GM19239 (cell line): ENCODE data around the gene STAG3.
A peak's percentile ranks its signal among the peaks of the same experiment; 100 is the strongest.
"Not testable (repeated sequence)": the region's sequence is repeated elsewhere in the genome, so short reads cannot be mapped to it uniquely, and the experiment has no call there.

Experiments used
- DNase-seq: peaks from one replicate; pipeline ENCODE4 v3.0.0; 2011; ENCODE audit warnings: low spot score; ENCODE audit not compliant: insufficient read length
- FAIRE-seq: peaks from 2 replicates; lab custom pipeline; 2011; peaks lifted over from hg19 to GRCh38; lab: Jason Lieb, UNC

The STAG3 gene

GRCh38 chr7:100177045-100178001, at the start of gene STAG3, which contains the start of gene GPC2:
Gene STAG3, plus strand, starts transcription at chr7:100177918. Its CDS starts 2,639 bp downstream, at chr7:100180557.
Gene GPC2, minus strand, starts transcription at chr7:100177381. Its CDS starts 182 bp downstream, at chr7:100177199.
- FAIRE-seq (peak; percentile 90), DNase-seq (peak; percentile 94)

- DNase-seq (no peak), FAIRE-seq (no peak)
These were observed 49.1 kb upstream of the STAG3 start for GRCh38 chr7:100128637-100128963.

- FAIRE-seq: not testable (repeated sequence)
These were observed 47.5 kb upstream of the STAG3 start for GRCh38 chr7:100130220-100130607.

GRCh38 chr7:100130608-100131453, 46.9 kb upstream of the STAG3 start:
- DNase-seq (peak; percentile 52), FAIRE-seq (no peak)

More at GRCh38 chr7:100130220-100130607, 47.5 kb upstream of the STAG3 start:
- not testable (repeated sequence) for DNase-seq

GRCh38 chr7:100132126-100132525, 45.6 kb upstream of the STAG3 start:
- DNase-seq: no peak
- FAIRE-seq: no peak

GRCh38 chr7:100132697-100133151, 45.0 kb upstream of the STAG3 start:
- DNase-seq (no peak), FAIRE-seq (peak; percentile 78)

GRCh38 chr7:100137851-100138760, 39.6 kb upstream of the STAG3 start:
- no peak for DNase-seq
- FAIRE-seq: peak; percentile 76

GRCh38 chr7:100141555-100141949, 36.2 kb upstream of the STAG3 start:
- FAIRE-seq (no peak), DNase-seq (no peak)

- FAIRE-seq: no peak
- DNase-seq: no peak
These were observed 35.3 kb upstream of the STAG3 start for GRCh38 chr7:100142461-100142860.

GRCh38 chr7:100146350-100146749, 31.4 kb upstream of the STAG3 start:
- DNase-seq, FAIRE-seq: not testable (repeated sequence)

- no peak for DNase-seq
- FAIRE-seq: no peak
These were observed 30.4 kb upstream of the STAG3 start for GRCh38 chr7:100147278-100147677.

GRCh38 chr7:100148225-100148558, 29.5 kb upstream of the STAG3 start:
- DNase-seq (no peak), FAIRE-seq (no peak)

GRCh38 chr7:100148559-100149328, 29.0 kb upstream of the STAG3 start, which contains the start of gene LAMTOR4:
Gene LAMTOR4, plus strand, starts transcription at chr7:100148918. Its CDS starts 55 bp downstream, at chr7:100148973.
- FAIRE-seq: peak; percentile 94

GRCh38 chr7:100152404-100152803, 25.3 kb upstream of the STAG3 start:
- FAIRE-seq (no peak), DNase-seq (no peak)

More at GRCh38 chr7:100148559-100149328, 29.0 kb upstream of the STAG3 start, which contains the start of gene LAMTOR4:
- peak; percentile 95 for DNase-seq

GRCh38 chr7:100152937-100153666, 24.6 kb upstream of the STAG3 start:
- FAIRE-seq (no peak), DNase-seq (no peak)

GRCh38 chr7:100153708-100154535, 23.8 kb upstream of the STAG3 start:
- DNase-seq: no peak
- FAIRE-seq: no peak
